Urothelium cell line (cell line): Measurements from ENCODE around the gene AOPEP.

ENCODE experiments used
- DNase-seq: peaks from one replicate; pipeline ENCODE4 v3.0.0; 2011; ENCODE audit warnings: low spot score, mixed read lengths
- FAIRE-seq: peaks from 2 replicates; lab custom pipeline; 2011; peaks lifted over from hg19 to GRCh38; lab: Jason Lieb, UNC

Gene AOPEP

DNA sequence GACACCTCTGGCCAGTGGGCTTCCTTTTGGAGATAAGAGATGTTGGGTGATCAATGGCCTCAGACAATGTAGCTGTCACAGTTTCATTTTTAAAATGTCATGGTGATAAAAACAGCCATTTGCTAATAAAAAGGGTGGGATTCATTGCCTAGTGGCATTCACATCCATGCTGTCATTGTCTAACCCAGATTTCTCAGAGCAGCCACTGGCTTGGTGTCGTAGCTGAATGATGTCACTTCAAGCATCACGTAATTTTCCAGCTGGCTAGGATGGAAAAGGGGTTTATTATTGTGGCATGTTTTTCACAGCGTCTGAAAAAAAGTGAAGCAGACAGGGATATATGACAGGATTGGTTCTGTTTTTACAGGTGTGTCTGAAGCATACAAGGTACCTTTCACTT is 184.7 kb downstream of the AOPEP start:
- FAIRE-seq (no peak), DNase-seq (no peak)

DNA sequence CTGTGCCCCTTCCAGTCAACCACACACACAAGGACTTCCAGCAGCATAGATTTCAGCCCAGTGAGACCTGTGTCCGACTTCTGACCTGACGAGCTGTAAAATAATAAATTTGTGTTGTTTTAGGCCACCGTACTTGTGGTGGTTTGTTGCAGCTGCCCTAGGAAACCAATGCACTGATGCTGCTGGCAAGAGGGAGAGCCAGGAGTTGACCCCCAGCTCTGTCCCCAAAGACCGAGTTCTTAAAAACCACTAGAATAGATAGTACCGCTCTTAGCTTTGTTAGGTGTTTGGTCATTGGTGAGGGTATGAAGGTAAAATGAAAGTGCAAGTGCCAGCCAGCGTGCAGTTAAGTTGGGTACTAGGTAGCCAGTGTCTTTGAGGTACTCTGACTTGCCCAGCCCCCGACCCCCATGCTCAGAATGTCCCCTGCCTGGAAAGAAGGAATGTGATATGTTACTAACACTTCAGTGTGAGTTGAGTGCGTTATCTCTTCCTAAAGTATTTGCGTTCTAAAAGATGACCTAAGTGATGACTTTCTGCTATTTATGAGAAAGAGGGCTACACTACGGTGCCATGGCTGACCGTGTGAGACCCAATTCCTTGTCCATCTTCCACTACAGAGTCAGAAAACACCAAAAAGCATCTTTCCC is 185.6 kb downstream of the AOPEP start:
- FAIRE-seq (no peak), DNase-seq (no peak)

DNA sequence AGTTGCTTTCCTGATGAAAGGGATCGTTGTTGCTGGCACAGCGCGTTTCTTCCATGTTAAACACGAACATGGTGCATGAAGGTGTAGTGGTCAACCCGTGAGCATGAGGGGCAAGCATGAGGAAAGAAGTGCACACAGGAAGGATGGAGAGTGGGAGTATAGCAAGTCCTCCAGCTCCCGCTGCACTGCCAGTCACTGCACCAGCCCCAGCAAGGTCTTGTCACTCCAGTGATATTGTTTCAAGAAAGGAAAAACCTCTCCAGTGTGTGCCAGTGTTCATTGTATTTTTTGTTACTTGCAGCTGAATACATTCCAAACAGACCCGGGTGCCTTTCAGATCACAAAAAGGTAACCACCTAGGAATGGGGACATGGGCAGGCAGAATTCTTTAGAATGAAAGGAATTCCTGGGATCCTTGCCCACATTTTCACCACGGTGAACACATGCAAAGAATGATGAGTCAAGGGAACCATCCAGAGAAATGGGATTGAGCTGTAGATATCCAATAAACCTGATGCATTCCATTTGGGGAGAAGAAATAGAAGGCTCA is 186.3 kb downstream of the AOPEP start:
- FAIRE-seq (peak; percentile 53), DNase-seq (peak; percentile 84)

DNA sequence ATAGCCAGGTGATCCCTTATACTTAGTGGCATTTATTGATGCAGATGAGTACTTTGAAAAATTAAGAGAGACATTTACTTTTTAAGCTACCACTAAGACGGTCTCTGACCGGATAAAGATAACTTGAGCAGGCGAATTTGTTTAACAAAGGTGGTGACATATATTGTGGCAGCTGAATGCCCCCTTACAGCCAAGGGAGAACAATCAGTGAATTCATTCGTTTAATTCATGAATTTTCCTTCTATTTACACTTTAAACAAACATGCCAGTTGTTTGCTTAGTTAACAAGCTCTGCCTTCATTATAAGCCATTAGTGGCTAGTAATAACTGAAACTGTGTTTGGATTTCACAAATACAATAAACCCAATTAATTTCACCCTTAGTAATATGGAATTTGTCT is 187.1 kb downstream of the AOPEP start:
- DNase-seq (no peak), FAIRE-seq (no peak)

DNA sequence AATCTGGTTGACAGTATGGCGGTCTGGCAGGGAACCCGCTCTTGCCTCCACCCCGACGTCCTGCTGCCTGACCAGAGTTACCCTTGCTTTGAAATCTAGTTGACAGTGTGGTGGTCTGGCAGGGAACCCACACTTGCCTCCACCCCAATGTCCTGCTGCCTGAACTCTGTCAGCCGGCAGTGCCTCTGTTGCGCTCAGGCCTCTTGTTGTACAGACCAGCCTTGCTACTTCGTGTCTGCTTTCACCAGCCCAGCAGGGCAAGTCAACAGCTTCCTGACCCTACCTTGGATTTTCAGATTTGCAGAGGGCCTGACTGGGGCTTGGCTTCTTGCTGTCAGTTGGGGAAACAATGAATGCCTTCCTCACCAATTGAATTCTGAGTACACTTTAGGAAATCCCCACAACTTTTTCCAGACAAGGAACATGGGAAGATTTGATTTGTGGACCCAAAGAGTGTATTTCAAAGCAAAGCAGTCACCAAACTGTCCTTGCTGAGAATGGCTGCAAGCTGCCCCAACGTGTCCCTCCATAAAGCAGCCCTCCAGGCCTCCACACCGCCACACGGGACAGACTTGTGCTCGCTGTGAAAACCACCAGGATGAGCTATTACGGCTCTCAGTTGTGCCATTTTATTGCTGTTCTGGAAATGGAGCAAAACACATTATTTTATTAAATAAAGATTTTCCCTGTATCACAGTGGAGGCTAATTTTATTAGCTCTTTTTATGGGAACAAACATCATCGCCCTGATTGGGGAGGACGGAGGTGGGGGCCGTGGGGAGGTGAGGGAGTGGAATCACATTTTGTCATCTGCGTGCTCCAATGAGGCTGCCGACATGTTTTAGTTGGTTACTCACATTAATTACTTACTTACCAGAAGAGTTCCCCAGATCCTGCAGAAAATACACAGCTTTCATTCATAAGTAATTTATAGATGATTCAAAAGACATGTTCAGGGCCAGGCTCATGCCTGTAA is 189.3 kb downstream of the AOPEP start:
- no peak for DNase-seq
- no peak for FAIRE-seq

DNA sequence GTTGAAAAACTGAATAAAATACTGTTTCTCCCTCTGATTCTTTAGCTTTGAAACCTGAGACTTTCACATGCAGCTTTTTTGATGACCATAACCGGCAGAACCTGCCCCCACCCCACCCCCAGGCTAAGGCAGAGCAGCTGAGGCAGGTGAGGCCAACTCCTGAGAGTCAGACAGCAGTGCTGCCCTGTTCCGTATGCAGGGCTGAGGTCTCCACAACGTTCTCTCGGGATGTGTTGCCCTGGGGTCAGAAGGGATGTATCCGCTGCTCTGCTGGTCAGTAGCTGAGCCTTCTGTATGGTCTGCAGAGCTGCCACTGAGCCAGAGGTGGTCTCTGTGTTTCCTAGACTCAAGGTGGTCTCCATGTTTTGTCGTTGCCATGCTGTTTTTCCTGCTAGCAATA is 190.5 kb downstream of the AOPEP start:
- no peak for FAIRE-seq

DNA sequence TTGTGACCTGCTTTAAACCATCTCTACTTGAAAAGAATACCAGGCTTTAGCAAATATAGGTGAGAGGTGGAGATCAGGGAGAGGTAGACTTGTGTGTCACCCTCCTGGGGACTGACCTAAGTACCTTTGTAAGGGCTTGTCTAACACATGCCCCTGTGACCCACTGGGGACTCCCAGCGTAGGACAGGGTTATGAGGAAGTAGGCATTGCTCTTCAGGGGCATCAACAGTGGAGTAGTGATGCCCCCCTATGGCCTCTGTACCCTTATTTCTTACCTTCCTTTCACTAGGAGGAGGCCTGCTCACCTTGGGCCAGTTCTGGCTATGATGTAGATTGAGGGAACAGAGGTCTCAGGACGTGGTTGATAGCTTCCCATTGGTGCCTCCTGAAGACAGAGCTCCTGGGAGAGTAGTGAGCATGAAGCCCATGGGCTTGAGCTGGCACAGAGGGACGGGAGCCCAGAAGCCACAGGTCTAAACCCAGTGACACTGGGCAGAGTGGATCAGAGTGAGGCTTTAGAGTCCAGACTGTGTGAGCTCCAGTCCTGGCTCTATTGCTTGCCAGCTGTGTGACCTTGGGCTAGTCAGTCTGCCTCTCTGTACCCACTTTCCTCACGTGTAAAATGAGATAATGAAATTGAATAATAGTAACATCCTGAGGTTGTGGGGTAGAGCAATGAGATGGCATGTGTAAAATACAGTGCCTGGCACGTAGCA is 191.7 kb downstream of the AOPEP start:
- no peak for FAIRE-seq
- no peak for DNase-seq

More for the DNA sequence above, 190.5 kb downstream of the AOPEP start:
- DNase-seq = no peak

DNA sequence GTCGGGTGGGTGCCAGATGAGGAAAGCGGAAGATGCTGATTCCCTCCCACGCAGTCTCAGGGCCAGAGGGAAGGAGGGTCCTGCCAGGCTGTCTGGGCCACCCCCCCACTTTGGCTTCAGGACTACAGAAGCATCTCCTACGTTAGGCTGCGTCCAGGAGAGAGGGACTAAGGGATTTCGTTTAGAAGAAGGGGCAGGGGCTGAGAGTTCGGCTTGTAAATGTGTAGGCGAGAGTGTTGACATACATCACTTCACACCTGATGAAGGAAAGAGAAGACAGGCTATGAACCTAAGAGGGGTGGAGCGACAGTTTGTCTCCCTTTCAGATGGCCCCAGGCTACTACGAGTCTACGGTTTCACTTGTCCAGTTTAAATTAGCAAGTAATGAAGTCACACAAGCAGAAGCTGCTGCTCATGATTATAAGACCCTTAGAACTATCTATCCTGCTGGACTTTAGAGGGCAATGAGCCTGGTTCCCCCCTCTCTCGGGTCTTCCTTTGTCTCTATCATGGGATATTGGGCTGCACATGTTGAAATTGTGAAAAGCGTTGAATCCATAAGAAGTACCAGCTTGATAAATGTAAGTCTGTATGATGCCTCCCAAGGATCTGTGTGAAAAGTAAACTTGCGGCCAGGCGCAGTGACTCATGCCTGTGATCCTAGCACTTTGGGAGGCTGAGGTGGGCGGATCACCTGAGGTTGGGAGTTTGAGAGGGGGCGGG is 193.0 kb downstream of the AOPEP start:
- FAIRE-seq = peak; percentile 20

DNA sequence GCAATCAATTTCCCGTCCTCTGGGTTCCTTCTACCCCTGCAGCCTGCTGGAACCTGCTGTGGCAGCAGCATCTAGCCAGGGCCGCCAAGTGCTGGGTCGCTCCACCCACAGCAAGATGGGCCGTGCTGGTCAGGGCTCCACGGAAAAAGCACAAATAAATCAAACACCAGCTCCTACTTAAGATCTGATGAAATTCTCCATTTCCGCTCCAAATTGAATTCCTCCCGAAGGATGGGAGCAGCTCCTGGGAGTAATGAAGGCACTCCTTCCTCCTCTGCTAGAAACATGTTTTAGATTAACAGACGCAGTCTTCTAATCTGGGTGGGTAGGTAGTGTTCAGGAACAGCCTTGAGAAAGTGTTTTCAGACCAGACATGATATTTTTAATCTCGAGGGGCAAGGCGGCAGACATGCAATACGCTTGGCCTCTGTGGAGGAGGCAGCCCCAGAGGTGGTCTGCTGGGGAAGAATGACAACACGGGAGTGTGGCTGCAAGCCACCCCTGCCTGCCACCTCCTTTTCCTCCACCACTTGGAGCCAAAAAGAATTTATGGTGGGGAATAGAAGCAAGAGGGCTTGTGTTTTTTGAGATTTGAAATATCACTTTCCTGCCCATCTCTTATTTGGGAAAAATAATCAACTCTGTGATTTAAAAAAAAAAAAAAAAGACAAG is 194.1 kb downstream of the AOPEP start:
- FAIRE-seq (no peak), DNase-seq (no peak)

More for the DNA sequence above, 193.0 kb downstream of the AOPEP start:
- peak; percentile 45 for DNase-seq

DNA sequence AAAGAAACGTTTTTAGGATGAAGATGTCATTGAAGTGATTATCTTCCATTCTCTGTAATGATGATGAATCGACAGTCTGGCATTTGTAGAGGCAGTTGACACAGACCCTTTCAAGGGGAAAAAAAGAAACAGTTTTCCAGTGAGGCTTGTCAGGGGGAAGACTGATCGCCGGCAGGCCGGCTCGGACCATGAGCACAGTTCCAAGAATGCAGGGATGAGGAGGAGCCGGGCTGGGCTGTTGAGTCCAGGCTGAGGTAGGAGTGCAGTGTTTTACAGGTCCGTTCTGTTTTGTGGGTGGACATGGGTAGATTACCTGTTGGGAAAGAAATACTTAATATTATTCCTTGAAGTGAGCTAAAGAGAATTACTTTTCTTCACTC is 194.6 kb downstream of the AOPEP start:
- no peak for FAIRE-seq
- DNase-seq = no peak

DNA sequence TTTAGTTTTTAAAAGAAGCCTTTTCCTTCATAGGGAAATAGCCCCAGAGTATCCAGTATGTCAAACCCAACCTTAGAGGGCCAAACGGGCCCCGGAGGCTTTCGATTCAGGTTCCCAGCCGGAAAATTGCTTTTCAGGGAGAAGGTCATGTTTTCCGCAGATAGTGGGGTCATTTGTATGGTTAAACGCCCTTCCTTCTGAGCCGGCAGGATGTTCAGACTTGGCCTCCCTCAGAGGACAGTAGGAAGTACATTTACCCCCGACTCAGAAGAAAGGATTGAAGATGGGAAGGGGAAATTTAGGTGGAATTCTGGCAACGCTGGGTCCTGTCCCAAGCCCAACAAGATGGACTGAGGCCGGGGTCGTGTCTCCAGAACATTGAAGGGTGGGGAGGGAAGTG is 195.2 kb downstream of the AOPEP start:
- DNase-seq = no peak
- FAIRE-seq = no peak

DNA sequence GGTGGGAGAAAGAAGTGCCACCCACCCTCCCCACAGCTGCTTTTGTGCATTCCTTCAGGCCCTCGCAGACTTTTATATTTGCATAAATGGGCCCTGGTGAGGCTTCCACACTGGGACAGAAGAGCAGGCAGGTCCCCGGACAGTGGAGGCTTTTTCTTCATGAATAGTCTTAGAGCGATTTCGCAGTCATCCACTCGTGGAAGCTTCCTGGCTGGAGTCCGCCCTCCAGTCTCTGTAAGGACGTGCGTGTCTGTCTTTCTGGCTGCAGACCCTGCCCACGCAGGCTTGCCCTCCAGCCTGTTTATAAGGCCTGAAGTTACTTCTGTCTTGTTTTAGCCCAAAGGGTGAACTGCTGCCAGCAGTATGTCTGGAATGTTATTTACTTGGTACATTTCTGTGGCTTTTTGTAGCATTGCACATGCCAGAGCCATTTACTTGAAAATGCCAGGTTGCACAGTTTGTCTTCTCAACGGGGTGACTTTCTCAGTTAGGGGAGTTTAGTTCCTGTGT is 195.7 kb downstream of the AOPEP start:
- peak; percentile 68 for FAIRE-seq
- peak; percentile 75 for DNase-seq

DNA sequence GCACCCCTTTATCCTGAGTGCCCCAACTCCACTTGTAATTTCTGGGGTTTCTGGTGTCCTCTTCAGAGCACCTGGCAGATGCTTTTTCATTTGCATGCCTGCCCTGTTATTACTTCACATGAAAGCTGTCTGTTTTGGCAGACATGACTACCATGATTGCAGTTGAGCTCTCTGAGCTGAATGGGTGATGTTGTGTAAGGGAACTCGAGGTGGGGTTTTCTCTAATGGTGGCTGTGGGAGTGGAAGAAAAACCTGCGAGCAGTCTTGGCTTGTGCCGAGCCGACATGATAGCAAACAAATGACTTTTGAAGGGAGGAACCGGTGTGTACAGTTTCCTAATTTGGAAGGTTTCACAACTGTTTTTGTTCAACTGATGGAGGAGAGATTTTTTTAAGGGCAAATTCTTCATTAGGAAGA is 196.2 kb downstream of the AOPEP start:
- FAIRE-seq = no peak
- no peak for DNase-seq

DNA sequence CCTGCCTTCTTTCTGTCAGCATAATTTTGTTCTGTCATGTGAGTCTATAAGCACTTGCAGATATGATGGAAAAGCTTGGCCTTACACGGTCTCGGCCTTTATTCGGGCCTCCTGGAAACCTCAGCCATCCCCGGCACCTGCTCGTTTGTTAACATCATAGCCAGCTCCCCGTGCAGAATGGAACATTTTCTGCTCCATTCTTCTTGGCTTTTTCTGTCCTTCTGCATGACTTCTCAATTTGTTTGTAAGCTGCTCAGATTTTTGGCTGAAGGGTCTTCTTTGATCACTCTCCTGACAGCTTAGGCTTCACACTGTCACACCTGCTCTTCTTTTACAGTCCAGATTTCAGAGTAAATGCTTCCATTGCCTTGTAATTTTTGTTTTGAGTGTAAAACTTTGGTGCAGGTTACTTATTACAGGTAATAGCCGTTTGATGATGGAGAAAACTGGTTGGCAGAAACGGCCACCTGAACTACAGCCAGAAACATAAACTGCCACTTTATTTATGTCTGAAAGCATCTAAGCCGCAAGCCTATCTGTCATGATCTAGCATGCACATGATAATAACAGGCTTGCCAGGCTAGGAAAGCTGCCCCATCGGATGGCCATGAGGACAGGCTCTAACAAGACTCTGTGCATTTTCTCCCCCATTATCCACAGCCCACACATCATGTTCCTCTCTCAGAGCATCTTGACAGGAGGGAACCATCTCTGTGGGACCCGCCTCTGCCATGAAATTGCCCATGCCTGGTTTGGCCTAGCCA is 197.0 kb downstream of the AOPEP start:
- DNase-seq (no peak), FAIRE-seq (no peak)

DNA sequence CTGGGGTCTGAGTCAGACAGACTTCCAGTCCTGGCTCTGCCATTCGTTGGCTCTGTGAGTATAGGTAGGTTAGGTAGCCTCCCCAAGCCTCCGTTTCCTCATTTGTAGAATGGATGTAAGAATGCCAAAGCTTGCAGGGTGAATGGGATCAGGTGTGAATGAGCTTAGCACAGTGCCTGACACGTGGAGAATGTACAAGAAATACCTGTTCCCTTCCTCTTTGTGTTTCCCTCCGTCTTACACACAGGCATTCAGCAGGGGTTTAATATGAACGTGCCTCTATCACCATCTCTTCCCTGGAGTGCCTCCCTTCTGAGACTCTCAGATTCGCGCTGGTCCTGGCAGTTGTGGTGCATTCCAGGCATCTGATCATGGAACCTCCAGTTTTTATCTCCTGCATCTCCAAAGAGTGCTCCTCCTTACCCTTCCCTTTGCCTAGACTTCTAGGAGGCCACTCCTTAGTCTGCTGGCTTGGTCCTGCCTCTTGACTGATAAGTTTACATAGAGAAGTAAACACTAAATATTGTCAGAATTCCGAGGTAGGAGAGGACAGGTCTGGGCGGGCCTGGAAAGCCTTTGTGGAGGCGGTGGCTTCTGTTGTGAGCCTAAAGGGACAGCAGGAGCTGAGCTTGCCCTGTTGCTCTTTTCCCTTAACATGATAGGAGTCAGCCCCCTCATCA is 199.4 kb downstream of the AOPEP start:
- no peak for DNase-seq
- no peak for FAIRE-seq

DNA sequence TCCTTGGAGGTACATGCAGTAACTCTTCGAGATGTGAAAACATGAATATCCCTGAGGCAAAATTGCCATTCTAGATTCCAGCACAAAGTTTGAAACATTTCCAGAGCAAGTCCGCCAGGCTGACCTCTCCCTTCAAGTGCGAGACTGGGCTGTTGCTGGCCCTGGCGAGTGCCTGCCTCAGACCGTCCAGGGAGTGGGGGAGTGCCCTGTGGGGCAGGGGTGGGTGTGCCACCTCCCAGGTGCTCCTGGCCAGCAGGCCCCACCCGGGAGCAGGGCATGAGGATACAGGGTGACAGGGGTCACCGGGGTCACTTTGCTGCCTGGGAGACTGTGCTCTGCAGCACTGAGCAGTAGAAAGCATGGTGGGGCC is 199.9 kb downstream of the AOPEP start:
- FAIRE-seq (no peak), DNase-seq (no peak)

DNA sequence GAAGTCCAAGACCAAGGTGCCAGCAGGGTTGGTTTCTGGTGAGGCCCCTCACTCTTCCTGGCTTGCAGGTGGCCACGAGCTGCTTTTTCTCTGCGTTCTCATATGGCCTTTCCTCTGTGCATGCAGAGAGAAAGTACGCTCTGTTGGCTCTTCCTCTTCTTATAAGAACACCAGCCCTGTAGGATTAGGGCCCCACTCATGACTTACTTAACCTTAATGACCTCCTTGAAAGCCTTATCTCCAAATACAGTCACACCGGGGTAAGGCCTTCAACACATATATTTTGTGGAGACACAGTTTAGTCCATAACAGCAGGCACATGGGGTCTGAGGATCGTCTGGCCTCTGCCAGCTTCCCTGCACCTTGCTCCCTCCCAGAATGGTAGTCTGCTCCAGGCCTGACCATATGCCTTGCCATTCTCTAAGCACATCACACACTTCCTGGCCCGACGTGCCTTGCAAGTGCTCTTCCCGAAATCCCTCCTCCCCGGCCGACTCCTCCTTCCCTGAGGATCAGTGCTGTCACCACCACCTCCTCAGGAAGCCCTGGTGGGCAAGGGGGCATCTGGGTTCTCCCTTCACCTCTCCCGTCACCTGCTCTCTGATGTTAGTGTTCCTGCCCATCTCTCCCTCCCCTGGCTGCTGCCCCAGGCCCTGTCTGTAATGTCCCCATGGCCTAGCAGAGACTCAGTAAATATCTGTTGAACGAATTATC is 200.7 kb downstream of the AOPEP start:
- DNase-seq (no peak), FAIRE-seq (no peak)
